GM18505 (cell line): ENCODE measurements around the gene ARHGEF33.
A peak's percentile ranks its signal among the peaks of the same experiment; 100 is the strongest.

Experiments used
- ATAC-seq: cut with Tn5 transposase; IDR thresholded peaks from one replicate; pipeline ENCODE4 v1.9.1; 2021; ENCODE audit not compliant: unreplicated experiment
- POLR2A ChIP-seq: IDR thresholded peaks from 4 replicates; pipeline ENCODE4 v1.6.1; 2011; ENCODE audit warnings: borderline replicate concordance; ENCODE audit not compliant: insufficient read depth, insufficient read length; ENCODE audit errors: extremely low read depth

Gene ARHGEF33

DNA sequence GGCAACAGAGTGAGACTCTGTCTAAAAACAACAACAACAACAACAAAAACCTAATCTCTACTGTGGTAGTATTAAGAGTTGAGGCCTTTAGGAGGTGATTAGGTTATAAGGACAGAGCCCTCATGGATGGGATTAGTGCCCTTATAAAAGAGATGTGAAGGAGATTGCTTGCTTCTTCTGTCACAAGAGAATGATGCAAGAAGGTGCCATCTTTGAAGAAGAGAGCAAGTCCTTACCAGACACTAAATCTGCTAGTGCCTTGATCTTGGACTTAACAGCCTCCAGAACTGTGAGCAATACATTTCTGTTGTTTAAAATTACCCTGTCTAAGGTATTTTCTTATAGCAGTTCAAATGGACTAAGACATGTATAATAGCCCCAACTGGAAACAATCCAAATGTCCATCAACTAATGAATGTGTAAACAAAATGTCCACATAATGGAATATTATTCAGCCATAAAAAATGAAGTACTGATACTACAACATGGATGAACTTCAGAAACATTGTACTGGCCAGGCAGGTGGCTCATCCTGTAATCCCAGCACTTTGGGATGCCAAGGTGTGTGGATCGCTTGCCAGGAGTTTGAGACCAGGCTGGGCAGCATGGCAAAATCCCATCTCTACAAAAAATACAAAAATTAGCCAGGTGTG is 1.6 kb upstream of the ARHGEF33 start:
- ATAC-seq, result no peak

DNA sequence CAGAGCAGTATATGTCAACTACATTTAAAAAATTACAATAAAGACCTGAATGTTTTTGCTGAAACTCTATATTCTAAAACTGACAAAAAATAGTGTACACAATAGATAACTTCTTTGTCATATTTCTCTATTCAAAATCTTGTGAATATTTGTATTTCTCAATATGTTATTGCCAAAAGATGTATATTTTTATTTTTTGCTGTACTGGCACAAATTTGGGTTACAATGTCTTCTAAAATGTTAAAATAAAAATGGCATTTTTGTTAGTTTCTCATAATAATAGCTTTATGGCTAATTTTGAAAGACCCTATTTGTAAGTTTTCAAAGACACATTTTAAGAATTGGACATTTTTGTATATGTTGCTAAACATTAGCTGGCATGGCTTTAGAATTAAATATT is 630 bp upstream of the ARHGEF33 start:
- no peak for ATAC-seq
- no peak for TF ChIP-seq POLR2A

More for the DNA sequence above, 1.6 kb upstream of the ARHGEF33 start:
- TF ChIP-seq POLR2A, result no peak

DNA sequence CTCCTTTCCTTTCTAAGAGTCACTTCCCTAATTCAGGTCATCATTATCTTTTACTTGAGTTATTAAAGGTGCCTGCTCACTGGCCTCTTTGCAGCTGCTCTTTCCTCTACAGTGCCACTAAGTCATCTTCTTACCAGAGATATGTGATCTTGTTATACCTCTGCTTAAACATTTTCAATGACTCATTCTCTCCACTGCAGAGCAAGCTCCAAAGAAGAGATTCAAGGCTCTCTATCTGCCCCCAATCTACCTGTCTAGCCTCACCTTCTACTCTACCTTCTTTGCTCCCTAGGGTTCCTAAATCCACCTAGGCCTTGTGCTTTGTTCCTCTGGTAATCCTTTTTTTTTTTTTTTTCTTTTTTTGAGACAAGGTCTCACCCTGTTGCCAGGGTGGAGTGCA is 3.1 kb downstream of the ARHGEF33 start:
- no peak for TF ChIP-seq POLR2A
- no peak for ATAC-seq

DNA sequence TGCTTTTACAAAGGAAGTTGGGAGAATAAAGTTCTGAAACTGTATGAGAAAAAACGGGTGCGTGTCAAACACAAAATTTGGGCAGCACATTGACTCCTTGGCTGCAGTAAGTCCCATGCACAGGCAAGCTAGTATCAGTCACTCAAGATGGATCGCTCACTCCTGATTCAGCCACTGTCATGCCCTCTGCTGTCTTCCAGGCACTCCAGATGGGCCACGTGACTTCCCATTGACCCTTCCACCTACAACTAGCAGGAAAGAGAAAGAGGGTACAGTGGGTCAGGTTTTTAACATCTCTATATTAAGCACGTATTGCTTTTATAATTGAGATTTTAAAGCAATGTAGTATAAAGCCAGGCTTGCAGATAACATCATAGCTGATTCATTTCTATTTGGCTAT is 8.6 kb downstream of the ARHGEF33 start:
- ATAC-seq, result no peak
- no peak for TF ChIP-seq POLR2A

DNA sequence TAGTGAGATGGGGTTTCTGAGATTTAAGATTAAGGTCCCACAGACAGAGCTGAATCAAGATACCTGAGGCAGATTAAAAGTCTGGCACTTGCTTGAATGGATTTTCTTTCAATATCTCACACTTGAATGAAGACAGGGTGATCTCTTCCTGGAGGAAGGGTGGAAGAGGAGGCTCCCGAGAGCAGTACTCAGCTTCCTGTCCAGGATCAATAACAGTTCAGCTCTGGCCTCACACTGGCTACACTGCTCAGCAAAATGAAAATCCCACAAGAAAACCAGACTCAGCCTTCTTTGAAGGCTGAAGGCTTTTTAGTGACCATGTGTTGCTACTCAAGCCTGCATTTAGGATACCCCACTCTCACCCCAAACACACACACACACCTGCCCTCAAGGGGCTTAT is 11.1 kb downstream of the ARHGEF33 start:
- no peak for TF ChIP-seq POLR2A
- ATAC-seq, result no peak

DNA sequence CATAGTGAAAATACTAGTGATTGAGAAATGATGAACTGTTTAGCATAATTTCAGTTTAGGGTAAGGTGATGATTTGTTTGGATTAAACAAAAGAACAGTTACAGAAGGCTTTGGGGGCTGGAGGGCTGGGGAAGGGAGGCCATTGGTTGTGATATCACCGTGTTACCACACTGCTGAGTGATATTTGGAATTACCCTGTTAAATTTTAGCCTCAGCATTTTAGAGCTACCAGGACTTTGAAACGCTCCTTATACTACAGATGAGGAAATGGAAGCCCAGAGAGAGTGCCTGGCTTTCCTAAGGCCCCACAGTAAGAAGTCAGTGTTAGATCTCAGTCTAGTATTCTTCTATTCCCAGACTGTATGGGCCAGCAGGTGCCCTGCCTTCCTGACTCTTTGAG is 15.6 kb downstream of the ARHGEF33 start:
- ATAC-seq, result no peak
- TF ChIP-seq POLR2A, result no peak

DNA sequence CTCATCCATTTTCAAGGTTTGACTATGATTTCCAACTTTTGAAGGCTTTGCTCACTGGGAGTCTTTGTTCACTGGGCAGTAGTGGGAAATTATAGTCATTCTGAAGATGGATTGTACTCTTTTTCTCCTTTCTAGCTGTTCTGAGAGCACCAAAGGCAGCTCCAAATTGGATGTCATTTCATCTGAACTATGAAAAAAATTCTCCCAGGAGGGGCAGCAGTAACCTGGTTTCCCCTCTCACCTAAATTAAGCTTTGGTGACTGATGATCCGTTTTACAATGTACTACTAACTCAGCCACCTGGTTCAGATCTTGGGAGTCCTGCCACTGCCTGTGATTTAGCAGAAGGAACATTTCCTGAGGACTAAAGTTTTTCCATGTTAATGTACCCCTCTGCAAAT is 17.6 kb downstream of the ARHGEF33 start:
- ATAC-seq, result no peak
- no peak for TF ChIP-seq POLR2A

DNA sequence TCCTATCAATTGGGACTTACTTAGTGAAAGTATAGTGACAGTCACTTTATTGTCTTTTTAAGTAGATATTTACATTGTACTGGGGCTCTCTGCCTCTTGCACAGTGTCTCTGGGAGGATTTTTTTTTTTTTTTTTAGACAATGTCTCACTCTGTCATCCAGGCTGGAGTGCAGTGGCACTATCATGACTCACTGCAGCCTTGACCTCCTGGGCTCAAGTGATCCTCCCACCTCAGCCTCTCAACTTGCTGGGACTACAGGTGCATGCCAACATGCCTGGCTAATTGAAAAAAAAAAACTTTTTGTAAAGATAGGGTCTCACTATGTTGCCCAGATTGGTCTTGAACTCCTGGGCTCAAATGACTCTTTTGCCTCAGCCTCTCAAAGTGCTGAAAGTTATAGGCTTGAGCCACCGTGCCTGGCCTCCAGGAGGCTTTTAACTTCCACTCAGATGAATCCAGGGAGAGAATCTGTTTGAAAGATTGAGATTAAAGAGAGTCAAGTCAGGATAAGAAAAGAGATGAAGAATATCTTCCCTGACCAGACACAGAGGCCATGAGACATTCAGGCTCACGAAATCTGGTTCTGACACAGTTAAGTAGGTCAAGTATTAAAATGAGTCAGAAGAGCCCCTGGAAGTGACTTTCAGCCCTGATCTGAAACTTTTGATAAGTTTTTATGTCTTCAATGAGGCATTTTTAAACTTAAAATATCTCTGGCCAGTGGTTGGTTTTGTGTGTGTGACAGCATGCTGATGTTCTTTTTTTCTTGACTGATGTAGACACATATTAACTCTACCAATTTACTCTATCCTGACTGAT is 18.3 kb downstream of the ARHGEF33 start:
- TF ChIP-seq POLR2A, result no peak
- ATAC-seq, result peak; percentile 87

DNA sequence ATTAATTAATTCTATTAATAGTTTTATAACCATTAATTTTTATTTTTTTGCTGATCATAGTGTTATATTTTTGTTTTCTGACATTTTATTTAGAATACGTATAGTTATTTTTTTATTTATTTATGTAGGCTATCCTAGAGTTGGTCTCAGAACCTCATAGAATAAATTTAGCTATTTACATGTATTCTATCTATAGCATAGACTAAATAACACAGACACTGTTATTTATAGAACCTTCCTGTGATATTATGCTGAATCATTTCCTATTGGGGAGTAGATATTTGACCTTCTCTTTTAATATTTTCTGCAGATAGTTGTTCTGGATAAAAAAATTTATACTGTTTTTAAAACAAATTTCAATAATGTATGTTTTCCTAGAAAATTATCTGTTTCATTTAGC is 20.2 kb downstream of the ARHGEF33 start:
- no peak for ATAC-seq
- TF ChIP-seq POLR2A, result no peak

DNA sequence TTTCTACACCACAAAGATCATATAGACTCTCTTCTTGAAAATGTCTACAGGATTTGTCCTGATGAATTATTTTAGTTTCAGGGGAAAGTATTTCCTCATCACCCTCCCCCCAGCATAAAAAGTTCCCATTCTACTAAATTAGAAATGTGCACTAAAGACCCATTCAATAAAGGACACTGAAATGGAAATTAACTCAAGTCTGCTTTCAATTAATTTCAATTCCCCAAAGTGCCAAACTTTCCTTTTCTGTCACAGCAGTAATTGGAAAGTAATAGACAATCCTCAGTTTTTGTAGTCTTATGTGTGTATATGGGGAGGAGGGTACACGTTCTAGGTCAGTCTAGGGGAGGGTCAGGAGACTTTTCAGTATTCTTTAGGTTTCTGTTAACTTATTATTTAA is 21.5 kb downstream of the ARHGEF33 start:
- no peak for TF ChIP-seq POLR2A
- no peak for ATAC-seq

DNA sequence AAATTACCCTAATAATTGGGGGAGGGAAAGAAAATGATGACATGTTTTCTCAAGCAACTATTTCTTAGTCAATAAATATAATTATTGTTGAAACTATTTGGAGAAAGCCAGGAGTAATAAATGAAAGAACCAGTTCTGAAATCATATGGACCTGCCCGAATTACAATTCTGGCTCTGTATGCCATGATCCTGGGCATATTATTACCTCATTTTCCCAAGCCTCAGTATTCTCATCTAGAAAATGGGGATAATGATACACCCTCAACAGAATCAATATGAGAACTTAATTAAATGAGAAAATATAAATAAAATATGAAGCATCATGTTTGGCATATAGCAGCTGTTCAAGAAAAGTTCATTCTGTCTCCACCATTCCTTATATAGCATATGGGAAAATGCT is 22.9 kb downstream of the ARHGEF33 start:
- no peak for ATAC-seq

DNA sequence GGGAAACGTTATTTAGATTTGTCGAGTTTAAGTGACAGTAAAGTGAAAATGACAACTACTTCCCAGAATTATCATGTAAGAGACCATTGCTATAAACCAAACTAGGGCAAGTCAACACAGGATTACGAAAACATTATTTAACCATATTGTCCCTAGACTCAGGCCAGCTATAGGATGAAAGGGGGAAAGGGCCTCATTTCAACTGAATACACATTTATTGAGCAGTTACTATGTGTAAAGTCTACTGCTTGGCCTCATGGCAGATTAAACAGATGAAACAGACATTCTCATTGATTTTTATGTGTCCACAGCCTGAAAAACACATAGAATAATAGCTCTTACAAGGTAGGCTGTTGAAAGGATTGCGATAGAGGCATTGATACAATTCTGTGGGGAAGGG is 32.7 kb downstream of the ARHGEF33 start:
- no peak for TF ChIP-seq POLR2A
- no peak for ATAC-seq

More for the DNA sequence above, 22.9 kb downstream of the ARHGEF33 start:
- TF ChIP-seq POLR2A, result no peak

DNA sequence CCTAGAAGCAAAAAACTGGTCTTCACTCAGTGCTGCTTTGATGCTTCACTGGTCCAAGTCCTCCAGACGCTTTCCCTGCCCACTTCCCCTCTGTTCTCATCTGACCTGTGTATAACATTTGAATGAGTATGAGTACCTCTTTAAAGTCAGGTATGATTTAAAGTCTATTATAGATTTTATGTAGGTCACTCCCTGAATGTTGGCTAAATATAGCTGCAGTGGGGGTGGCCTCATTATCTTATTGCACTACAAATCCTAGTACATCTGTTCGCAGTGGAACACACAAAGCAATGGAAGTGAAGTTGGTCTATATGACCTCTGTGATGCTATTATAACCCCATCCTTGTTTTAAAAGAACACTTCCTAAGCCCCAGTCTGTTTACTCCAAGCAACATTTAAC is 33.2 kb downstream of the ARHGEF33 start:
- TF ChIP-seq POLR2A, result no peak
- ATAC-seq, result no peak

DNA sequence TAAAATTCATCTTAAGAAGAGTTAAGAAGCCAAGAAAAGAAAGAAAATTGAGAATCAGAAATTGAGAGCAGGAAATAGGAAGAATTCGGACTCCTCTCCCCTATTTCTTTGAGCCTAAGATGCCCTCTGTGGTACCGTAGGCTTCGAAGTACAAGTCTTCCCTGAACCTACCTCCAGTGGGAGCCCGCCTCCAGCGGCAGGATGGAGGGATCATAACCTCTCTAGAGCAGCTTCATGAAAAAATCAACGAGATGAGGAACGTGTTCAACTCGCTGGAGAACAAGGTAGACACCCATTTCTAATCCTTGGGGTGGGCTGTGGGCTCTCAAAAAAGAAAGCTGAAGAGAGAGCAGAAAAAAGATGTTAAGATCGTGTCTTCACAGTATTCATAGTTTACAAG is 36.3 kb downstream of the ARHGEF33 start:
- TF ChIP-seq POLR2A, result no peak
- no peak for ATAC-seq
